Activated gamma-delta T cell treated with anti-CD3 and anti-CD28 coated beads, Interleukin-2, amount 50 U/mL, for 16 hours (primary cell): ENCODE results near the gene KAT6B.
A peak's percentile ranks its signal among the peaks of the same experiment; 100 is the strongest.
"Not testable (repeated sequence)": the region's sequence is repeated elsewhere in the genome, so short reads cannot be mapped to it uniquely, and the experiment has no call there.

Experiments
- DNase-seq: peaks from one replicate; pipeline ENCODE4 v3.0.0-alpha.2; 2020; ENCODE audit warnings: low read depth

KAT6B gene

DNA sequence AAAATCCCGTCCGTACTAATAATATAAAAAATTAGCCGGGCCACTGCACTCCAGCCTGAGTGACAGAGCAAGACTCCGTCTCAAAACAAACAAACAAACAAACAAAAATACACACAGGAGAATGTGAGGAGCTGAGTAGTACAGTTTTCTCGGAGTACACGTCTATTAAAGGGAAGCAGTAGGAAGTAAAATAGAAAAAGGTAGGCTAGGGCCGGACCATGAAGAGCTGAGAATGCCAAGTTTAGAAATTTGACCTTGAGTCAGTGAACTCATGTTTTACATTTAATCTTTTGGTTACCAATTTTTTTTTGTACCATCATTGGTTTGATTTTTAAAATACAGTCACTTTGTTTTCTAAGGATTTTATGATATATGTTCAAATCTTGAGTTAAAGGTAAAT lies 64.1 kb downstream of the KAT6B start:
- no peak for DNase-seq

DNA sequence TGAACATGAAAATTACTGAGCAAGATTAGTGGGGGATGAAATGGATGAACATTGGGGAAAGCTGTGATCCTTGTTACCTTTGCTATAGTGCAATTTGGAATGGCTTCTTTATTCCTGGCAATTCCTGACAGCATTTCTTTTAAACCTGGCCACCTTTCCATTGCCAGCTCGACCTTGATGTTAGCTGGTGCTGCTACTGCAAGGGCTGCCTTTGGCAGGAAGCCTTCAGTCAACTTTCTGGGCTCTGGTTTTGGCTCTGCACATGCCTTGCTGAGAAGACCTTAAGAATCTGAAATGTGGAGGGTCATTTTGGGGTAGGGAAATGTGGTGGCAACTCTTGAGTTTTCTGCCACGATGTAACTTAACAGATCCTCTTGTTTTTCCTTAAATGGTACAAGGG lies 64.7 kb downstream of the KAT6B start:
- DNase-seq: no peak

DNA sequence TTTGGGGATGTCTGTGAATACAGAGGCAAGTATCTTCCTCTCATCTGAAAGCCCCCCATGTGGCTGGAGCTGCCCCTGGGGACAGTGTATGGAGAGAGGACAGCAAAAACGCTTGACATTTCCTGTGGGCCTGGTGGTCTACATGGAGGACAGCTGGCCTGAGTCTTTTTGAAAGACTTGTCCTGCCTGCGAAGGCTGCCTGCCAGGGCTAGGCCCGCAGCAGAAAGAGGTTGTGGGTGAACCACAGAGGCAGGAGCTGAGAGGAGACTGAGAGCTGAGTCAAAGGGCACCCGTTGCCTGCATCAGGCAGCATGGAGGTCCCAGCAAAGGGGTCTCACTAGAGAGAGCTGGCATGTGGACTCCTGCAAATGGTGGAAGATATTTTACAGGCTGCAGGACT lies 66.4 kb downstream of the KAT6B start:
- no peak for DNase-seq

- not testable (repeated sequence) for DNase-seq
These were observed 66.9 kb downstream of the KAT6B start for GRCh38 chr10:74893329-74893728.

GRCh38 chr10:74896788-74897527 lies 70.6 kb downstream of the KAT6B start:
- DNase-seq: no peak

DNA sequence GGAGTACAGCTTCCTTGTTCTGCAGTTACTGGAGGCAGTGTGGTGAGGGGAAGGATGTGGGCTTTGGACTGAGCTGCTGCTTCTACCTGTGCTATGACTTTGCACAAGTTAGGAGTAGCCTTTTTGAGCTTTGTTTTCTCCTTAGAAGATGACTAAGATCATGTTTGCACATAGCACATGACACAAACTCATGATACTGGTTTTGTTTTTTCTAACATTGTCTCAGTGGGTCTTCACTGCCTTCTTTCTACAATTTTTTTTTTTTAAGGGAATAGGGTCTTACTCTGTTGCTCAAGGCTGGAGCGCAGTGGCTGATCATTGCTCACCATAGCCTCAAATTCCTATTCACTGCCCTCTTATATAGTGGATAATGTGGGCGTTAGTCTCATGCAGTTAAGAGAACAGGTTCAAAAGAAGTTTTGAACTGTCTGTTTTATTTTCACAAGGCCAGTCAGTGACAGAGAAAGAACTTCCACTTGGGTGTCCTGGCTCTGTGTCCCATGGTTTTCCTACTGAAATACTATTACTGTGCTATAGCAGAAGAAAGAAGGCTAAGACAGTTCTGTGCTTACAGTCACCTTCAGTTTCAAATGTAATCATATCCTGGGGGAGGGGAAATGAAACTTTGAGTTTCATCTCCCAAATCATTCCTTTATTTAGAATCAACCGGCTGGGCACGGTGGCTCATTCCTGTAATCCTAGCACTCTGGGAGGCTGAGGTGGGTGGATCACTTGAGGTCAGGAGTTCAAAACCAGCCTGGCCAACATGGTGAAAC lies 72.0 kb downstream of the KAT6B start:
- DNase-seq: no peak

- DNase-seq: peak; percentile 17
These were observed 73.9 kb downstream of the KAT6B start for GRCh38 chr10:74900297-74900696.

DNA sequence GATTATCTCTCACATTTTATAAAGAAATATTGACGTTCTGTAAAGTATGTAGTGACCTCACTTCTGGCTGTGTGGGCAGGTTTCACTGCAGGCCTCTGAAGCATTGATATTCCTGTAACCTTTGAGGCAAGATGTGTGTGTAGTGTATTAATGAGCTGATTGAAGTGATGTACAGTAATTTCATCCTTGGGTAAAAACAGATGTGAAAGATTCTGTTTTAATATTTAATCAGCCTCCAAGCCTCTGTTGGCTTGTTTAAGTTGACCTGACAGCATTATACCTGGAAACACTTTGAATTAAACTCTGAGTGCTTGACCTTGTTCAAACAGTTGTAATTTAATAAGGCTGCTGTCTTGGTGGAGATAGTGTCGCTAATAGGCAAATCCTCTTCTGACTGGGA lies 74.9 kb downstream of the KAT6B start:
- no peak for DNase-seq

DNA sequence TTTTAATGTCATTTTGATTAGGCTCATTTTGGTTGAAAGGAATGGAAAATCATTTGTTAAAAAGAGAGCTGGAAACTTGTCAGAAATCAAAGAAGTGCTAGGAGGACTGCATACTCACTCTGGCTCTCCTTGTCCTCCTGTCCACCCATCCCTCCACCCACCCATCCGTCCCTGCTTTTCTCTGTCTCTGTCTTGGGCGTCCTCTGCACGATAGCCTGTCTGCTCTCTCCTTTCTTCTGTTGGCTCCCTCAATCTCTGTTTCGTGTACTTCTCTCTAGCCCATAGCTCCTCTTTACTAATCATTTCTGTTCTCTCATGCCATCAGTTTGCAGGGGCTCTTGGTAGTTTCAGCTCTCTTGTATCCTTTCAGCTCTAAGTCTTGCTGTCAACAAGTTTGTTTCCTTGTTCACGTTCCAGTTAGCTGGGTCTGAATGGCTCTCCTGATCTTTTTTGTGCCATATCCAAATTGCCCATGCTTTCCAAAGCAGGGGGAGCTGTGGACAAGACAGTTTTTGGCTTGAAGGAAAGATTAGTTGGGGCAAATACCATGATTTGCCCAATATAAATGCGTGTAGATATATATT lies 75.6 kb downstream of the KAT6B start:
- no peak for DNase-seq

GRCh38 chr10:74903491-74903890 lies 77.1 kb downstream of the KAT6B start:
- DNase-seq: no peak

GRCh38 chr10:74906611-74907198 lies 80.3 kb downstream of the KAT6B start:
- no peak for DNase-seq

GRCh38 chr10:74909670-74910069 lies 83.3 kb downstream of the KAT6B start:
- DNase-seq: no peak

GRCh38 chr10:74910241-74910975 lies 84.0 kb downstream of the KAT6B start:
- DNase-seq: no peak

GRCh38 chr10:74910976-74911350 lies 84.6 kb downstream of the KAT6B start:
- no peak for DNase-seq

GRCh38 chr10:74912182-74912581 lies 85.8 kb downstream of the KAT6B start:
- DNase-seq: no peak

DNA sequence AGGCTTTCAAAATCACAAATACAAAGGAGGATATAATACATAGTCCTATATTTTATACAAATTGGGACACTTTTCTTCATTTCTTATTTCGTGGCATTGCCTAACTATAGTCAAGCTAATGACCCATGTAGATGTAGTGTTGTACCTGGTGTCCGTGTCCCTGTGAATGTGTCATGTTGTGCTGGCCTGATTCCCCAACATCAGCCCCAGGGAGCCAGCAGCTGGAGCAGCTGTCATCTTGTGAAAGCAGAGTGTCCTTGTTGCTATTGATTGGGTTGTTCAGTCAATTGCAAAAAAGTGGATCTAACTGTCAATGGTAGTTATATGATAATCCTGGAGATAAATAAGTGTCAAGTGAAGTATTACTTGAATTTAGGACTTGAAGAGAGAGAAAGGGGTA lies 86.3 kb downstream of the KAT6B start:
- DNase-seq: no peak

GRCh38 chr10:74913377-74913979 lies 87.1 kb downstream of the KAT6B start:
- DNase-seq: no peak

DNA sequence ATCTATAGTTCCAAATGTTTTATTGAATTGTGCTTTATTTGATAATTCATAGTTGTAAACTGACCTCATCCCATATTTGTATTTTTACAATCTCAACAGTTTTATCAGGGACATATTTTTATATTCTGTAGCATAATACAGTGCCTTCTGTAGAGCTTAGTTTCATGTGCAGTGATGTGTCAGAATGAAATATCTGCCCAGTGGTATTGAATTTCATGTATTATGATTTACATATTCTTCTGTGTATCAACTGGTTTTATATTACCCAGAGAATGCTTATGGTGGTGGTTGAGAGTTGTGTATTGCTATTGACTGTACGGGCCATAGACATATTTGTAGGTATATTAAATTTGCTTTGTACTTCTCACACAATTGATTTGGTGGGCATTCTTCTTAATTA lies 89.9 kb downstream of the KAT6B start:
- no peak for DNase-seq

GRCh38 chr10:74917481-74918077 lies 91.2 kb downstream of the KAT6B start:
- DNase-seq: no peak

DNA sequence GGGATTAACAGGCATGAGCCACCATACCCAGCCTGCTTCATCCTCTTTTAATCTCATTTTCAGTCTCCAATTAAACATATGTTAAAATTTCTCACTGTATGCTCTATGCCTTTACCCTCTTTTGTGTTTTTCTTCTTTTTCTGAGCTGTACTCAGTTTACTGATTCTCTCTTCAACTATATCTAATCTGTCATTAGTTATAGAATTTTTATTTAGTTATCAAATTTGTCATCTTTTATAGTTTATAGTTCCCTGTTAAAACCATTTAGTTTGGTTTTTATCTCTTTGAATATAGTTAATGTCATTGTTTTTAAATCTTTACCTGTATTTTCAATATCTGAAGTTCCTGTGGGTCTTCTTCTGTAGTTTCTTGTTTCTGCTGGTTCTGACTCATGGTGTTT lies 93.3 kb downstream of the KAT6B start:
- DNase-seq: no peak

- DNase-seq: not testable (repeated sequence)
These were observed 94.7 kb downstream of the KAT6B start for GRCh38 chr10:74921070-74921469.
